Measurements from ENCODE around the gene DCAF8. TPM values are rescaled to one million over a fixed set of nuclear protein-coding genes. Genes with fewer than 3 reads are reported as not detected.

DCAF8 gene
- total RNA-seq, 1 donor from 2014 or later, result 107 TPM

GRCh38 chr1:160209321-160210046 lies 52.9 kb downstream of the DCAF8 start:
- H3K4me3 Mint-ChIP-seq (ENCODE audit: unreplicated experiment), result peak overlapping the region; percentile 88
- Histone ChIP-seq H3K27ac (ENCODE audit: low read depth, low read length) (peak overlapping the region; percentile 36), H2AFZ (ENCODE audit: low read depth, low read length) (no peak overlapping the region), H3K27me3 (ENCODE audit: insufficient read depth, low read length) (no peaks in the 10 kb centered on the region), H3K9ac (ENCODE audit: low read length) (peak overlapping the region; percentile 99), H3K4me1 (ENCODE audit: insufficient read depth, low read length) (peaks cover 51% of the 10 kb centered on the region), H4K20me1 (ENCODE audit: insufficient read depth, low read length) (peaks cover 68% of the 10 kb centered on the region), H3K36me3 (ENCODE audit: insufficient read depth, low read length) (peaks cover 42% of the 10 kb centered on the region), H3K79me2 (ENCODE audit: insufficient read depth, low read length) (peaks cover 62% of the 10 kb centered on the region), H3K4me3 (ENCODE audit: insufficient read depth, low read depth, low read length) (peak overlapping the region; percentile 1), H3K9me3 (ENCODE audit: insufficient read depth, low read depth, low read length) (no peaks in the 10 kb centered on the region), H3K4me2 (ENCODE audit: low read length) (peak overlapping the region; percentile 93)
- TF ChIP-seq CTCF (IDR thresholded peaks at IDR 0.05; ENCODE audit: insufficient read depth, low read depth, low read length) (no peak), EZH2 (IDR thresholded peaks at IDR 0.05; ENCODE audit: insufficient read depth, low read length) (no peak)
- no peaks in the 10 kb centered on the region for H3K27me3 Mint-ChIP-seq (ENCODE audit: low read depth, unreplicated experiment)
- no peaks in the 10 kb centered on the region for H3K9me3 Mint-ChIP-seq (ENCODE audit: unreplicated experiment)
- H3K36me3 Mint-ChIP-seq (ENCODE audit: low read depth, unreplicated experiment), result peaks cover 45% of the 10 kb centered on the region
- H3K4me1 Mint-ChIP-seq (ENCODE audit: low read depth, unreplicated experiment), result peaks cover 71% of the 10 kb centered on the region
- DNase-seq (ENCODE audit: low read depth) (no peak), FAIRE-seq (no peak)
- peak overlapping the region; percentile 84 for H3K27ac Mint-ChIP-seq (ENCODE audit: unreplicated experiment)

GRCh38 chr1:160208557-160209320 lies 53.6 kb downstream of the DCAF8 start:
- Histone ChIP-seq H3K27ac (ENCODE audit: low read depth, low read length) (peak overlapping the region; percentile 36), H3K9ac (ENCODE audit: low read length) (peak overlapping the region; percentile 99)

More at GRCh38 chr1:160208557-160209320, 53.6 kb downstream of the DCAF8 start:
- H3K27ac Mint-ChIP-seq (ENCODE audit: unreplicated experiment), result peak overlapping the region; percentile 84
- peaks cover 72% of the 10 kb centered on the region for H3K4me1 Mint-ChIP-seq (ENCODE audit: low read depth, unreplicated experiment)
- H3K4me3 Mint-ChIP-seq (ENCODE audit: unreplicated experiment), result peak overlapping the region; percentile 88
- H3K4me3 ChIP-seq (ENCODE audit: insufficient read depth, low read depth, low read length), result no peak overlapping the region
- peaks cover 62% of the 10 kb centered on the region for H3K79me2 ChIP-seq (ENCODE audit: insufficient read depth, low read length)
- peaks cover 68% of the 10 kb centered on the region for H4K20me1 ChIP-seq (ENCODE audit: insufficient read depth, low read length)
- H3K9me3 Mint-ChIP-seq (ENCODE audit: unreplicated experiment), result no peaks in the 10 kb centered on the region
- peak overlapping the region; percentile 93 for H3K4me2 ChIP-seq (ENCODE audit: low read length)
- no peak for FAIRE-seq
- peaks cover 43% of the 10 kb centered on the region for H3K36me3 Mint-ChIP-seq (ENCODE audit: low read depth, unreplicated experiment)
- H3K9me3 ChIP-seq (ENCODE audit: insufficient read depth, low read depth, low read length), result no peaks in the 10 kb centered on the region
- H2AFZ ChIP-seq (ENCODE audit: low read depth, low read length), result no peak overlapping the region
- H3K36me3 ChIP-seq (ENCODE audit: insufficient read depth, low read length), result peaks cover 36% of the 10 kb centered on the region
- no peak for DNase-seq (ENCODE audit: low read depth)
- H3K27me3 Mint-ChIP-seq (ENCODE audit: low read depth, unreplicated experiment), result no peaks in the 10 kb centered on the region
- no peaks in the 10 kb centered on the region for H3K27me3 ChIP-seq (ENCODE audit: insufficient read depth, low read length)
- peaks cover 51% of the 10 kb centered on the region for H3K4me1 ChIP-seq (ENCODE audit: insufficient read depth, low read length)
- TF ChIP-seq EZH2 (IDR thresholded peaks at IDR 0.05; ENCODE audit: insufficient read depth, low read length) (no peak), CTCF (IDR thresholded peaks at IDR 0.05; ENCODE audit: insufficient read depth, low read depth, low read length) (no peak)

Data from astrocyte (in vitro differentiated cells and primary cell).